ENCODE data around the gene ZNF654.
A peak's percentile ranks its signal among the peaks of the same experiment; 100 is the strongest.
"Not testable (repeated sequence)": the region's sequence is repeated elsewhere in the genome, so short reads cannot be mapped to it uniquely, and the experiment has no call there.

The ZNF654 gene

GRCh38 chr3:88075072-88075471 lies 16.0 kb downstream of the ZNF654 start:
- no peak for DNase-seq

- no peak for DNase-seq
Observed at GRCh38 chr3:88075497-88075896, 16.4 kb downstream of the ZNF654 start.

GRCh38 chr3:88076712-88077111 lies 17.7 kb downstream of the ZNF654 start:
- DNase-seq = no peak

- no peak for DNase-seq
Observed at GRCh38 chr3:88078932-88079331, 19.9 kb downstream of the ZNF654 start.

GRCh38 chr3:88082854-88083253 lies 23.8 kb downstream of the ZNF654 start:
- no peak for DNase-seq

- DNase-seq = no peak
Observed at GRCh38 chr3:88084097-88084501, 25.0 kb downstream of the ZNF654 start.

- DNase-seq = no peak
Observed at GRCh38 chr3:88090681-88091080, 31.6 kb downstream of the ZNF654 start.

GRCh38 chr3:88092270-88092669 lies 33.2 kb downstream of the ZNF654 start:
- no peak for DNase-seq

GRCh38 chr3:88093266-88093665 lies 34.2 kb downstream of the ZNF654 start:
- DNase-seq = no peak

- no peak for DNase-seq
Observed at GRCh38 chr3:88101142-88101541, 42.1 kb downstream of the ZNF654 start.

- no peak for DNase-seq
Observed at GRCh38 chr3:88105325-88105724, 46.3 kb downstream of the ZNF654 start.

GRCh38 chr3:88112289-88112688 lies 53.2 kb downstream of the ZNF654 start:
- DNase-seq = no peak

- peak; percentile 13 for DNase-seq
Observed at GRCh38 chr3:88113311-88114162, 54.5 kb downstream of the ZNF654 start.

- no peak for DNase-seq
Observed at GRCh38 chr3:88114878-88115549, 56.0 kb downstream of the ZNF654 start.

- no peak for DNase-seq
Observed at GRCh38 chr3:88117683-88118082, 58.6 kb downstream of the ZNF654 start.

- not testable (repeated sequence) for DNase-seq
Observed at GRCh38 chr3:88118603-88119002, 59.5 kb downstream of the ZNF654 start.

GRCh38 chr3:88123526-88123925 lies 64.5 kb downstream of the ZNF654 start:
- DNase-seq = no peak

GRCh38 chr3:88131695-88132094 lies 72.6 kb downstream of the ZNF654 start:
- DNase-seq = no peak

- DNase-seq = no peak
Observed at GRCh38 chr3:88132894-88133293, 73.8 kb downstream of the ZNF654 start.

GRCh38 chr3:88133711-88134263 lies 74.7 kb downstream of the ZNF654 start:
- no peak for DNase-seq

- DNase-seq = no peak
Observed at GRCh38 chr3:88137836-88138235, 78.8 kb downstream of the ZNF654 start.

GRCh38 chr3:88141458-88142083 lies 82.5 kb downstream of the ZNF654 start:
- DNase-seq = no peak

- DNase-seq = no peak
Observed at GRCh38 chr3:88142094-88142624, 83.1 kb downstream of the ZNF654 start.

All from NCI-H526 treated with DMSO at 0.1 percent for 48 hours (cell line).